Forelimb muscle (tissue), 1 donor: ENCODE data around the gene GORASP1. TPM values are rescaled to one million over a fixed set of nuclear protein-coding genes. Genes with fewer than 3 reads are reported as not detected.
"Not testable (repeated sequence)": the region's sequence is repeated elsewhere in the genome, so short reads cannot be mapped to it uniquely, and the experiment has no call there.

Source experiments
- DNase-seq: peaks from one replicate; pipeline ENCODE4 v3.0.0-alpha.2; 2013; ENCODE audit warnings: low read depth
- polyA plus RNA-seq: library from polyadenylated mRNA; unstranded; fragments of 120-200 nt; gene quantifications from one replicate; pipeline ENCODE4 v1.2.1, GENCODE V29; 2013; ENCODE audit not compliant: insufficient read length

GORASP1 gene
- polyA plus RNA-seq, 1 donor: 34.9 TPM

GRCh38 chr3:39065197-39065596 is 42.2 kb downstream of the GORASP1 start:
- DNase-seq: no peak

GRCh38 chr3:39064646-39065045 is 42.8 kb downstream of the GORASP1 start:
- no peak for DNase-seq

DNA sequence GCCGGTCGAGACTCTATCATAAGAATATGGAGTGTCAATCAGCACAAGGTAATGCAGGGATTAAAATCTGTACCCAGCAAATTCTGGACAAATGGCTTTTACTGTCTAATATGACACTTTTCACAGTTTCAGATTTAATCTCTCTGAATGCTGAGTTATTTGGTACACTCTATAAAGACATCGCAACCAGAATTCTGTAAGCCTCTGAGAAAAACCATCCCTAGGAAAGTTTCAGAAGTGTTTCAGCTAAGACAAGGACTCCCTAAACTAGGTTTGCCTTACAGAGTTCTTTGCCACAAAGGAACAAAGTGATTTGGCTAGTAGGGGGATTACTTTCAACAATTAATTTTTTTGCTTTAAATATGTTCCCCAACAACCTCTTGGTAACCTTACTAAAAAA is 44.3 kb downstream of the GORASP1 start:
- DNase-seq: no peak

DNA sequence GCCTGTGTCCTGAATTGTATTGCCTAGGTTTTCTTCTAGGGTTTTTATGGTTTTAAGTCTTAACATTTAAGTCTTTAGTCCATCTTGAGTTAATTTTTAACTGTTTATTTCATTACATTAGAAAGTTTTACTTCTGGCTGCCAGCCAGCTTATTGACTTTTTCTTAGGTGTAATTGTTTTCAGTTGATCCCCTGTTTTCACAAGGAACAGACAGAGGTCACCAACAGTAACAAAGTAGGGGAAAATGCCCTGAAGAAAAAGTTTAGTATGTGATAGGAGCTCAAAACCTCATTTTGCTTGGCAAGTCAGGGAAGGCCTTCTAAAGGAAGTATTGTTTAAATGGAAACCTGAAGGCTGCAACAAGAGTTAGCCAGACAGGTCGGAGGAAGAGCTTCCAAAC is 45.2 kb downstream of the GORASP1 start:
- no peak for DNase-seq

- not testable (repeated sequence) for DNase-seq
Measured at GRCh38 chr3:39061228-39061627, 46.2 kb downstream of the GORASP1 start.

DNA sequence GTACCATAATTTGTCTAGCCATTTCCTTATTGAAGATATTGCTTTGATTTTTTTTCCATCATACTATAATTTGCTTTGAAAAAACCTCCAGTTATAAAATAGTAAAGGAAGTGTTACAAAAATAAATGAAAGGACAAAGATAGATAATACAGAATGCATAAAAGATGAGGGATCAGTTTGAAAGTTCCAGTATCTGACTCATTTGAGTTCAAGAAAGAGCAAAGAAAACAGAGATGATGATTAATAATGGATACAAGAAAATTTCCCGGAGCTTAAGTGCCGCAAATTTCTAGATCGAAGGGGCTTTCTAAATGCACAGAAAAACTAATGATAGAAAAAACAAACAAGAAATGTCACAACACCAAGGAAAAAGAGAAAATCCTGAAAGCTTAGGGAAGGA is 51.3 kb downstream of the GORASP1 start:
- DNase-seq: no peak

DNA sequence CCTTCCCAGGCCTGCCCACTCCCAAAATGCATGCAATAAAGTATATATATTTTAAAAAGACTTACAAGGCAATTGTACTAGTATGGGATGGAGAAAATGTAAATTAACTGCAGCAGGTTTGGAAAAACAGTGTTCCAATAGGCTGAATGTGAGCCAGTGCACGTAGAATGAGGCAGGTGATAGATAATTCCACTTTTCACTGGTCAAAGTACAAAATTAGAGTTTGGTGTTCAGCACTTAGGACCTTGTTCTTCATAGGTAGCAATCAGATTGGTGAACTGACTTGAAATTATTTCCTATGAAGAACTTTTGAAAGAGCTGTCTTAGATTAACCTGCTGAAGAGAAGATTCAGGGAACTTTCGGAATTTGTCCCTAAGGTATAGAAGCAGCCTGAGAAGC is 53.7 kb downstream of the GORASP1 start:
- DNase-seq: no peak

- DNase-seq: no peak
Measured at GRCh38 chr3:39052583-39052982, 54.8 kb downstream of the GORASP1 start.

- DNase-seq: peak; percentile 94
Measured at GRCh38 chr3:39051649-39052561, 55.5 kb downstream of the GORASP1 start, which contains the start of the genes SCN11A and WDR48. Gene SCN11A, minus strand, starts transcription at chr3:39051944. Its CDS starts 101,582 bp downstream, at chr3:38950362. Gene WDR48, plus strand, starts transcription at chr3:39052016. Its CDS starts 10 bp downstream, at chr3:39052026.

DNA sequence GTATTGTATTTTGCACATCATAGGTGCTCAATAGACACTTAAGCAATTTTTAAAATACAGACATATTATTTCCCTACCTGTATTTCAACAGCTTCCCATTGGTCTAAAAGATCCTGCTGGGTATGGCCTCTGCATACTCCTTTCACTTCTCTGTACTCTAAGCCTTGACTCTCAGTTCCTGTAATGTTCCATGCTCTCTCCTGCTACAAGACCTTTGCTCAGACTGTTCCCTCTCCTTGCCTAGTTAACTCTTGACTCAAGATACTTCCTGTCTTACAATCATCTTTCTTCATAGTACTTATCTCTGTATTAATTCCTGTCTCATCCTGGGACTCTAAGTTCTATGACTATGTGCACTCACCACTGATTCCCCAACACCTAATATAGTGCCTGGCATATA is 57.4 kb downstream of the GORASP1 start:
- no peak for DNase-seq

Other genes with a start within 250 kb of the GORASP1 start
- 2.5 TPM for gene SCN11A, start 55.7 kb downstream of the GORASP1 start, polyA plus RNA-seq
- gene WDR48, start 55.6 kb downstream of the GORASP1 start, polyA plus RNA-seq: 39.0 TPM
- gene TTC21A, start 53 bp upstream of the GORASP1 start, polyA plus RNA-seq: 4.3 TPM
- gene CSRNP1, start 46.0 kb upstream of the GORASP1 start, polyA plus RNA-seq: 4.9 TPM
- 265 TPM for gene XIRP1, start 85.0 kb upstream of the GORASP1 start, polyA plus RNA-seq
- 4.2 TPM for gene CX3CR1, start 172.4 kb upstream of the GORASP1 start, polyA plus RNA-seq
- gene CCR8, start 222.1 kb upstream of the GORASP1 start, polyA plus RNA-seq: not detected